IMR-90 (cell line): ENCODE results near the gene PHKA1. TPM values are rescaled to one million over a fixed set of nuclear protein-coding genes. Genes with fewer than 3 reads are reported as not detected.

Experiments used
- ATAC-seq: fragments of 200-7000 bp; cut with Tn5 transposase; 2 replicates; pipeline ENCODE4 v1.9.1; 2020; ENCODE audit warnings: low read depth, mild to moderate bottlenecking, moderate library complexity
- BruUV-seq: library from RNA; stranded (reverse); fragments of 400-500 nt; replicated peaks from 2 replicates; lab custom pipeline; 2021; lab: Mats Ljungman, UMichigan
- CTCF ChIA-PET: fragments of 300-600 bp; formaldehyde crosslinking; extraction: SDS; loops from one replicate; lab custom pipeline; 2021; ENCODE audit warnings: antibody characterized with exemption; lab: Yijun Ruan, JAX
- POLR2A ChIA-PET: fragments of 300-600 bp; sonication (Branson Sonifier 250); formaldehyde crosslinking; loops from one replicate; lab custom pipeline; 2022; ENCODE audit warnings: antibody characterized with exemption; ENCODE audit not compliant: unreplicated experiment; lab: Charles Lee
- DNase-seq: peaks from one replicate; pipeline ENCODE4 v3.0.0; 2013
- H2AFZ ChIP-seq: replicated peaks from 2 replicates; pipeline ENCODE3; 2013; ENCODE audit warnings: low read length, mild to moderate bottlenecking; ENCODE audit not compliant: poor library complexity
- H2AK5ac ChIP-seq: 2 replicates; pipeline ENCODE4 v1.6.1; 2013; ENCODE audit warnings: low read depth, low read length, inconsistent platforms
- H2AK9ac ChIP-seq: replicated peaks from 2 replicates; pipeline ENCODE3; 2013; ENCODE audit warnings: mild to moderate bottlenecking, low read depth, low read length, moderate library complexity; ENCODE audit not compliant: poor library complexity
- H2BK120ac ChIP-seq: 2 replicates; pipeline ENCODE4 v1.6.1; 2013; ENCODE audit warnings: low read depth, low read length, inconsistent platforms
- H2BK15ac ChIP-seq: 3 replicates; pipeline ENCODE4 v1.6.1; 2013; ENCODE audit warnings: low read depth, low read length, inconsistent platforms
- H2BK20ac ChIP-seq: 2 replicates; pipeline ENCODE4 v1.6.1; 2013; ENCODE audit warnings: low read depth, mild to moderate bottlenecking, inconsistent platforms, low read length, moderate library complexity
- H2BK5ac ChIP-seq: 2 replicates; pipeline ENCODE4 v1.6.1; 2013; ENCODE audit warnings: mild to moderate bottlenecking, low read depth, low read length, inconsistent platforms; ENCODE audit not compliant: poor library complexity, severe bottlenecking
- H3K14ac ChIP-seq: replicated peaks from 2 replicates; pipeline ENCODE4 v1.6.1; 2013; ENCODE audit warnings: low read depth, low read length, inconsistent platforms
- H3K18ac ChIP-seq: 2 replicates; pipeline ENCODE4 v1.6.1; 2013; ENCODE audit warnings: low read depth, low read length, control low read depth
- H3K23ac ChIP-seq: 2 replicates; pipeline ENCODE4 v1.6.1; 2013; ENCODE audit warnings: low read depth, low read length, inconsistent platforms
- H3K27ac ChIP-seq: 2 replicates; pipeline ENCODE4 v1.5.1; 2013; ENCODE audit warnings: mild to moderate bottlenecking, control low read depth, low read length; ENCODE audit not compliant: insufficient read depth
- H3K27me3 ChIP-seq: 2 replicates; pipeline ENCODE4 v1.6.1; 2013; ENCODE audit warnings: low read length; ENCODE audit not compliant: control insufficient read depth, insufficient read depth
- H3K36me3 ChIP-seq: 2 replicates; pipeline ENCODE4 v1.6.1; 2013; ENCODE audit warnings: low read length, mixed read lengths; ENCODE audit not compliant: control insufficient read depth, insufficient read depth
- H3K4ac ChIP-seq: 2 replicates; pipeline ENCODE4 v1.6.1; 2013; ENCODE audit warnings: low read depth, low read length, inconsistent platforms
- H3K4me1 ChIP-seq: 2 replicates; pipeline ENCODE4 v1.6.1; 2013; ENCODE audit warnings: low read length, mixed read lengths; ENCODE audit not compliant: control insufficient read depth, insufficient read depth
- H3K4me2 ChIP-seq: 2 replicates; pipeline ENCODE4 v1.6.1; 2013; ENCODE audit warnings: low read depth, mild to moderate bottlenecking, control low read depth, low read length, moderate library complexity
- H3K4me3 ChIP-seq: 2 replicates; pipeline ENCODE4 v1.5.1; 2013; ENCODE audit warnings: low read depth, mild to moderate bottlenecking, control low read depth, low read length, moderate library complexity; ENCODE audit not compliant: insufficient read depth
- H3K56ac ChIP-seq: 2 replicates; pipeline ENCODE4 v1.6.1; 2013; ENCODE audit warnings: low read length, inconsistent platforms; ENCODE audit not compliant: insufficient read depth; ENCODE audit errors: extremely low read depth
- H3K79me1 ChIP-seq, 2 experiments: 2 replicates each; pipeline ENCODE4 v1.6.1; 2013; ENCODE audit warnings: low read length in 2 of 2, inconsistent platforms in 1 of 2, low read depth in 1 of 2
- H3K9ac ChIP-seq: 2 replicates; pipeline ENCODE4 v1.6.1; 2013; ENCODE audit warnings: low read depth, low read length, control low read depth
- H3K9me1 ChIP-seq: 2 replicates; pipeline ENCODE4 v1.6.1; 2013; ENCODE audit warnings: low read length, inconsistent platforms; ENCODE audit not compliant: insufficient read depth
- H3K9me3 ChIP-seq: 2 replicates; pipeline ENCODE4 v1.6.1; 2013; ENCODE audit warnings: low read length; ENCODE audit not compliant: control insufficient read depth, insufficient read depth
- H4K20me1 ChIP-seq: 2 replicates; pipeline ENCODE4 v1.6.1; 2013; ENCODE audit warnings: low read length, inconsistent platforms; ENCODE audit not compliant: insufficient read depth
- H4K5ac ChIP-seq: 2 replicates; pipeline ENCODE4 v1.6.1; 2013; ENCODE audit warnings: mild to moderate bottlenecking, low read depth, low read length, control low read depth
- H4K8ac ChIP-seq, 2 experiments: 2 replicates each; pipeline ENCODE4 v1.6.1; 2013; ENCODE audit warnings: low read depth in 2 of 2, low read length in 2 of 2, control low read depth in 1 of 2, inconsistent platforms in 1 of 2
- H4K91ac ChIP-seq: 2 replicates; pipeline ENCODE4 v1.6.1; 2013; ENCODE audit warnings: low read depth, low read length, inconsistent platforms; ENCODE audit not compliant: insufficient read depth
- BHLHE40 ChIP-seq: fragments of 150-350 bp; IDR thresholded peaks from 2 replicates; pipeline ENCODE4 v1.6.1; 2016; ENCODE audit warnings: mild to moderate bottlenecking, low read depth, low read length
- CEBPB ChIP-seq: IDR thresholded peaks from 2 replicates; pipeline ENCODE4 v1.6.1; 2012; ENCODE audit warnings: low read depth, low read length, improper control_type of control experiment
- CHD1 ChIP-seq: IDR thresholded peaks from 2 replicates; pipeline ENCODE4 v1.6.1; 2012; ENCODE audit warnings: low read depth, low read length, improper control_type of control experiment
- FOS ChIP-seq: fragments of 150-350 bp; IDR thresholded peaks from 2 replicates; pipeline ENCODE4 v1.6.1; 2016; ENCODE audit warnings: low read depth, low read length
- MAFK ChIP-seq: IDR thresholded peaks from 2 replicates; pipeline ENCODE4 v1.6.1; 2012; ENCODE audit warnings: low read depth, low read length, improper control_type of control experiment
- MAZ ChIP-seq: IDR thresholded peaks from 2 replicates; pipeline ENCODE4 v1.6.1; 2012; ENCODE audit warnings: low read depth, mild to moderate bottlenecking, low read length, improper control_type of control experiment, moderate library complexity, borderline replicate concordance
- MXI1 ChIP-seq: IDR thresholded peaks from 2 replicates; pipeline ENCODE4 v1.6.1; 2012; ENCODE audit warnings: low read depth, mild to moderate bottlenecking, low read length, moderate library complexity, borderline replicate concordance
- NFE2L2 ChIP-seq: fragments of 150-350 bp; IDR thresholded peaks from 2 replicates; pipeline ENCODE4 v1.6.1; 2016; ENCODE audit warnings: low read depth, mild to moderate bottlenecking, low read length
- POLR2A ChIP-seq: IDR thresholded peaks from 2 replicates; pipeline ENCODE4 v1.6.1; 2012; ENCODE audit warnings: mild to moderate bottlenecking, low read depth, low read length
- RAD21 ChIP-seq: IDR thresholded peaks from 2 replicates; pipeline ENCODE4 v1.6.1; 2012; ENCODE audit warnings: low read length, improper control_type of control experiment
- RFX5 ChIP-seq: IDR thresholded peaks from 2 replicates; pipeline ENCODE4 v1.8.0; 2012; ENCODE audit warnings: low read depth, mild to moderate bottlenecking, low read length, moderate library complexity
- SMC3 ChIP-seq: fragments of 150-350 bp; IDR thresholded peaks from 2 replicates; pipeline ENCODE4 v1.6.1; 2016; ENCODE audit warnings: low read depth, mild to moderate bottlenecking, antibody characterized with exemption, low read length, moderate library complexity
- WGBS, 2 experiments: methylation state at CpG; one replicate each; pipeline versions ENCODE4 v1.1.5 to v1.1.7; 2013; ENCODE audit warnings: missing lambda C conversion rate in 2 of 2; ENCODE audit not compliant: insufficient read length in 1 of 2; ENCODE audit errors: extremely low coverage in 2 of 2; 5-methylcytosine and 5-hydroxymethylcytosine counted together
- dilution Hi-C: fragments of 300-500 bp; cut with HindIII; formaldehyde crosslinking; loops from one replicate; pipeline ENCODE4 v1.14.3; 2018; ENCODE audit warnings: low sequenced_read_pairs; ENCODE audit not compliant: unreplicated experiment
- in situ Hi-C: fragments of 300-500 bp; cut with MboI; formaldehyde crosslinking; loops from 3 replicates; pipeline ENCODE4 v1.14.3; 2019; ENCODE audit warnings: low sequenced_read_pairs, inconsistent platforms, mixed read lengths
- intact Hi-C: fragments of 100-400 bp; cut with micrococcal nuclease; formaldehyde crosslinking; loops from 2 replicates; pipeline ENCODE4 v1.10.0; 2022
- polyA plus RNA-seq, 3 experiments: library from polyadenylated mRNA; depleted of rRNA; stranded (reverse); fragments of >200 nt; gene quantifications; 2 replicates each; pipeline ENCODE4 v1.2.3, GENCODE V29; 2012; ENCODE audit warnings: low replicate concordance in 1 of 3
- total RNA-seq: library from RNA; depleted of rRNA; stranded (reverse); fragments of >200 nt; gene quantifications from 2 replicates; pipeline ENCODE4 v1.2.3, GENCODE V29; 2012
- TF ChIP-seq, protein P1 (sequence below): conservative IDR thresholded peaks from 2 replicates; pipeline ENCODE4 v1.5.1; 2012; ENCODE audit warnings: mild to moderate bottlenecking, low read depth, low read length, improper control_type of control experiment

Gene PHKA1
- total and polyA plus RNA-seq, 2 of the 4 experiments (the other 2 are of a cell fraction): 2.7 to 4.5 TPM

DNA sequence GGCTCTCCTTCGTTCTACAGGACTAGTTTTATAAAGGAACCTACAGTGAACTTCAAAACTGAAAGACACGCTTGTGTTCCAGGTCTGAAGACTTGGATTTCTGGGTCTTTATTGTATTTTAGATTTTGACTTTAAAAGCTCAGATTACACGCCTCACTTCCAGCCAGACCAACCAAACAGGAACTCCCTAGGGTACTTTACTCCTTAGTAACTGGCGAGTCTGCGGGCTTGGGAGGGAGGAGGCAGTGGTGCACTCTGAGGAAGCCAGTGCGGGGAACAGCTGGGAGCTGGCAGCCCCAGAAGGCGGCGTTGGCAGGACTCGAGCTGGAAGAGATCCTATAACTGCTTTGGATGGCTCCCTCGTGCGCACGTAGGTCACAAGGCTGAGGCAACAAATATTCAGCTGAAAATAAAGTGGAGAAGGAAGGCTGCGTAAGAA, 391 bp upstream of the PHKA1 start:
- CTCF ChIA-PET: no interaction called here
- H3K27ac ChIP-seq: peak overlapping the region; percentile 48
- peak; percentile 62 for DNase-seq
- H3K56ac ChIP-seq: peak overlapping the region; percentile 41; the same call in 1 of the 2 replicates
- H2BK15ac ChIP-seq: 0 out of 3 replicates have a peak overlapping the region, but pooled peaks have one; percentile 83
- dilution Hi-C loops: no loop called here
- H2BK20ac ChIP-seq: no peak overlapping the region
- in situ Hi-C loops: loop anchor here (10.0 kb wide), 2 partner anchors 110 to 140 kb away; partner anchors contain the start of gene HDAC8
- no peaks in the 10 kb centered on the region for H4K20me1 ChIP-seq
- H2AK5ac ChIP-seq: no peak overlapping the region
- no peaks in the 10 kb centered on the region for H3K9me3 ChIP-seq
- peak overlapping the region; percentile 65 for H3K4ac ChIP-seq
- H3K79me1 ChIP-seq: peaks cover 0 to 3% of the 10 kb centered on the region in 2 experiments; a peak in 1 of 4 replicates
- BruUV-seq: no TSS peak
- peak overlapping the region; percentile 85 for H2BK5ac ChIP-seq
- H3K4me3 ChIP-seq: peak overlapping the region; percentile 76
- H4K91ac ChIP-seq: peak overlapping the region; percentile 21; the same call in 1 of the 2 replicates
- H3K4me1 ChIP-seq: no peaks in the 10 kb centered on the region
- intact Hi-C loops: loop anchor here (1.0 to 5.0 kb wide), 2 partner anchors 94 to 142 kb away; partner anchors contain the start of gene HDAC8
- peaks cover 2% of the 10 kb centered on the region; the same call in 1 of the 2 replicates for H3K27me3 ChIP-seq
- H4K5ac ChIP-seq: peak overlapping the region; percentile 30; the same call in 1 of the 2 replicates
- H2AK9ac ChIP-seq: no peak overlapping the region
- peak overlapping the region; percentile 63; the same call in 1 of the 2 replicates for H3K18ac ChIP-seq
- no peaks in the 10 kb centered on the region for H3K36me3 ChIP-seq
- H2BK120ac ChIP-seq: no peak overlapping the region
- 0 out of 2 replicates have a peak, but pooled peaks cover 3% of the 10 kb centered on the region for H3K9me1 ChIP-seq
- no CpG with 5 or more reads among the region's 13 CpGs for WGBS, 2 experiments
- H2AFZ ChIP-seq: peak overlapping the region; percentile 89
- H3K14ac ChIP-seq: peak overlapping the region; percentile 59; the same call in 1 of the 2 replicates
- peak overlapping the region in 1 of 2 experiments; percentile 74; a peak in 3 of 4 replicates for H4K8ac ChIP-seq
- POLR2A ChIA-PET: no interaction called here
- H3K4me2 ChIP-seq: peak overlapping the region; percentile 86
- TF ChIP-seq POLR2A: no peak
- no peak for TF ChIP-seq CEBPB
- no peak for TF ChIP-seq MAZ
- no peak for TF ChIP-seq FOS
- TF ChIP-seq BHLHE40: no peak
- TF ChIP-seq RFX5: peak; percentile 54; the same call in 1 of the 2 replicates
- TF ChIP-seq, protein P1, sequence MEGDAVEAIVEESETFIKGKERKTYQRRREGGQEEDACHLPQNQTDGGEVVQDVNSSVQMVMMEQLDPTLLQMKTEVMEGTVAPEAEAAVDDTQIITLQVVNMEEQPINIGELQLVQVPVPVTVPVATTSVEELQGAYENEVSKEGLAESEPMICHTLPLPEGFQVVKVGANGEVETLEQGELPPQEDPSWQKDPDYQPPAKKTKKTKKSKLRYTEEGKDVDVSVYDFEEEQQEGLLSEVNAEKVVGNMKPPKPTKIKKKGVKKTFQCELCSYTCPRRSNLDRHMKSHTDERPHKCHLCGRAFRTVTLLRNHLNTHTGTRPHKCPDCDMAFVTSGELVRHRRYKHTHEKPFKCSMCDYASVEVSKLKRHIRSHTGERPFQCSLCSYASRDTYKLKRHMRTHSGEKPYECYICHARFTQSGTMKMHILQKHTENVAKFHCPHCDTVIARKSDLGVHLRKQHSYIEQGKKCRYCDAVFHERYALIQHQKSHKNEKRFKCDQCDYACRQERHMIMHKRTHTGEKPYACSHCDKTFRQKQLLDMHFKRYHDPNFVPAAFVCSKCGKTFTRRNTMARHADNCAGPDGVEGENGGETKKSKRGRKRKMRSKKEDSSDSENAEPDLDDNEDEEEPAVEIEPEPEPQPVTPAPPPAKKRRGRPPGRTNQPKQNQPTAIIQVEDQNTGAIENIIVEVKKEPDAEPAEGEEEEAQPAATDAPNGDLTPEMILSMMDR: 0 out of 2 replicates have a peak, but pooled peaks have one; percentile 9
- no peak for TF ChIP-seq NFE2L2
- TF ChIP-seq RAD21: no peak
- TF ChIP-seq MXI1: no peak
- TF ChIP-seq MAFK: no peak
- TF ChIP-seq SMC3: no peak
- no peak for TF ChIP-seq CHD1
- peak overlapping the region; percentile 56 for H3K9ac ChIP-seq
- ATAC-seq: peak; percentile 86
- H3K23ac ChIP-seq: no peak overlapping the region
